AG08395 (cell line): ENCODE data around the gene RETSAT.

Experiments
- DNase-seq: peaks from one replicate; pipeline ENCODE4 v3.0.0; 2012; ENCODE audit warnings: mixed read lengths, low spot score

RETSAT gene

DNA sequence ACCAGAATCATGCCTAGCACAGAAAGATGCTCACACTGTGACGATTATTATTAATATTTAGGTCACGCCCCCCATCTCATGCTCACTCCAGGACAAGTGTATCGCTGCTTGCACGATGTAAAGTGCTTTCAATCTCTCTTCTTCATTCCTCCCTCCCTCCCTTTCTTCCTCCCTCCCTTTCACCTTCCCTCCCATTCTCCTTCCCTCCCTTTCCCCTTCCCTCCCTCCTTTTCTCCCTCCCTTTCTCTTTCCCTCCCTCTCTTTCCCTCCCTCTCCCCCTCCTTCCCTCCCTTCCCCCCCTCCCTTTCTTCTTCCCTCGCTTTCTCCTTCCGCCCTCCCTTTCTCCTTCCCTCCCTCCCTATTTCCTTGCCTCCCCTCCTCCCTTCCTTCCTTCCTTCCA is 46.1 kb downstream of the RETSAT start:
- DNase-seq: no peak

DNA sequence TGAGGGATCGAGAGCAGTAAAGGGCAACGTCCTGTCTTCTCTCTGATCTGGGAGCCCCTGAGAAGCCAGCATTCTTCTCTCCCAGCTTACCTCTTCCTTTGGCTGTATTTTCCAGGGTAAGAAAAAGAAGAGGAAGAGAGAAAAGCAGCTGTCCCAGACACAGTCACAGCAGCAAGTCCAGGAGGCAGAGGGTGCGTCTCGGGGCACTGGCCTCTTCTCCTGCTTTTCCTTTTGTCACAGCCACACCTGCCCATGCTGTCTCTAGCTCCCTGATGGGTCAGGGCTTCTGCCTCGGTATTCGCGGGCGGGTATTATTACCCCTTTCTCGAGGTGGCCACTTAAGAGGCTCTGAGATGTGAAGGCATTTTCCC is 46.8 kb downstream of the RETSAT start:
- DNase-seq: no peak

DNA sequence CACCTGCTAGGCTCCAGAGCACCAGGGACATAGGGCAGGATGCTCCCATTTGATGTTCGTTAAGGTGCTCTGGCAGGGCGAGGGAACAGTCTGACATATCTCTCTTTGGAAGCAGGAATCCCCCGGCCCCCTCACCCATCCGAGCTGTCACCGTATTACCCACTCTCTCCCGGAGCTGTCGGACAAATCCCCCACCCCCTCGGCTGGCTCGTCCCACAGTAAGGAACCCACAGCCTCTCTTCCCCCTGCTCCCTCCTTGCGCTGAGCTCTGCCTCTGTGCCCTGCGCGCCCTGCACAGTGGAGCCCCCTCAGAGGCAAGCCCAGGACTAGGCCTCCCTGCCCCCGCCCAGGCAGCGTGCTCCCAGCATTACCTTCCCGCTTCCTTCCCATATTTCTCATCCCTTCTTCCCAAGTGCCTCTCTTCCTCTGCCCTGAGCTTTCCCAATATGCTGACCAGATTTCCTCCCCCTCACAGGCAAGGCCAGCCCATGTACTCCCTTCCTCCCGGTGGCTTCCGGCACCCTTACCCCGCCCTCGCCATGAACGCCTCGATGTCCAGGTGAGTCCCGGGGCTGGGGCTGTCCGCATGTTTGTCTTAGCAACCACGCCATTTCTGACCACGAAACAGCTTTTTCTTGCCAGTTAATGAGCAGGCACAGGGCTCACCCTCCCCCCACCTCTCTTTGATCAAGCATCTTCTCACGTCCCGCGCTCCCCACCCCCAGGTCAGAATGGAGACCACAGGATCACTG is 50.4 kb downstream of the RETSAT start:
- DNase-seq: no peak

DNA sequence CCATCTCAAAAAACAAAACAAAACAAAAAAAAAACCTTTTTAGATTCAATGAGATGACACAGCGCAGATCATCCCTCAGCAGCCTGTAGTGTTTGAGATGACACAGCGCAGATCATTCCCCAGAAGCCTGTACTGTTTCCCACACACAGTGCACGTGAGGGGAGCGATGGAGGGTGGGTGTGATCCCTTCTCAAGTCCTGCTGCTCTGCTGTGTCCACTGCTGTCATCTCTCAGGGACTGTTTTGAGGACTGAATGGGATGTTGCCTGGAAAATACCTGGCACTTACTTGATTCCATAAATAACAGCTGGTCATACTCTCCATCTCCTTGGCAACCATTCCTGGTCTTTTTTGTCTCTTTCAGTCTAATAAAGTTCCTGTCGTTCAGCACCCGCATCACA is 52.2 kb downstream of the RETSAT start:
- DNase-seq: no peak
